GM13976 (cell line): ENCODE measurements around the gene SMAGP.
"Not testable (repeated sequence)": the region's sequence is repeated elsewhere in the genome, so short reads cannot be mapped to it uniquely, and the experiment has no call there.

Experiments
- DNase-seq: peaks from one replicate; pipeline ENCODE4 v3.0.0; 2012; ENCODE audit warnings: low spot score
- in situ Hi-C: fragments of 300-500 bp; cut with MboI; formaldehyde crosslinking; loops from one replicate; pipeline ENCODE4 v1.12.0; 2022; ENCODE audit warnings: low sequenced_read_pairs, mixed read lengths, inconsistent platforms; ENCODE audit not compliant: unreplicated experiment
- TF ChIP-seq, protein P1 (sequence below): IDR thresholded peaks from 2 replicates; pipeline ENCODE4 v1.5.1; 2012; ENCODE audit warnings: borderline replicate concordance, mild to moderate bottlenecking; ENCODE audit not compliant: insufficient read depth; ENCODE audit errors: extremely low read depth, missing control alignments, control extremely low read depth

SMAGP gene

DNA sequence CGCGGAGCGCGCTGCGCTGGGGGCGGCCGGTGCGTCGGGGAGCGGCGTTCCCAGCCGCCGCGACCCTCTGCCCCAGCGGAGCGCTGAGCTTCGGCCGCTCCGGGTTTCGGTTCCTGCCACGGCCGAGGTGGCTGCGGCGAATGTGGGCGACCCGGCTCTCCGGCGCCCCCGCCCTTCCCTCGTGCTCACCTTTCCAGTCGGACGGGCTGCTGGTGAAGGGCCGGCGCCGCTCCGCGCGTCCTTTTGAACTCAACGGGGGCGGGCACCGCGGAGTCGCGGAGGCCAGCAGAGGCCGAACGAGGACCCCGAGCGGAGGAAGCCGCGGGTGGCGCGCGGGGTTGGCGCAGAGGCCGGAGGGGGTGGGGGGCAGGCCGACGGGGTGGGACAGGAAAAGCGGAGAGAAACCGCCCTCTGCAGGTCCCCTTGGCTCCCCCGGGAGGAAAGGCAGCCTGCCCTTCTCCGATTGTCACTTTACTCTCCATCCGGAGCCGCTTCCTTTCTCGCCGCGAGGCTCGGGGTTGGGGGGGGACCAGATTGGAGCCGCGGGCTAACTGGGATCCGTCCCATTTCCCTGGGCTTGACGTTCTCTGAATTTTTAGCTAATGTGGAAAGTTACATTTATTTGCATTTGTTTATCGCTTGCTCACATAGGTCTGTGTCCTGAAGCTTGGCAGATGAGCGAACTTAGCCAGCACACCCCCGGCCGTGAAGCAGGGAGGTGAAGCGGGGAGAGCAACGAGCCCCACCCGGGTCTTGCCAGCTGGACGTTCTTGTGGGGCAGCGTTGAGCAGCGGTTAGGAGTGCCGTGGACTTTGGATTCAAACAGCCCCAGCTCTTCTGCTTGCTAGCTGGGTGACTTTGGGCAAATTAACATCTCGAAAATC, at the start of gene SMAGP:
TSS of gene SMAGP (minus strand) at position 349 of the 884 bp plus-strand sequence. CDS start 1,137 bp downstream, outside the sequence.
- in situ Hi-C loops, result no loop called here
- DNase-seq, result peak; percentile 84
- TF ChIP-seq, protein P1, sequence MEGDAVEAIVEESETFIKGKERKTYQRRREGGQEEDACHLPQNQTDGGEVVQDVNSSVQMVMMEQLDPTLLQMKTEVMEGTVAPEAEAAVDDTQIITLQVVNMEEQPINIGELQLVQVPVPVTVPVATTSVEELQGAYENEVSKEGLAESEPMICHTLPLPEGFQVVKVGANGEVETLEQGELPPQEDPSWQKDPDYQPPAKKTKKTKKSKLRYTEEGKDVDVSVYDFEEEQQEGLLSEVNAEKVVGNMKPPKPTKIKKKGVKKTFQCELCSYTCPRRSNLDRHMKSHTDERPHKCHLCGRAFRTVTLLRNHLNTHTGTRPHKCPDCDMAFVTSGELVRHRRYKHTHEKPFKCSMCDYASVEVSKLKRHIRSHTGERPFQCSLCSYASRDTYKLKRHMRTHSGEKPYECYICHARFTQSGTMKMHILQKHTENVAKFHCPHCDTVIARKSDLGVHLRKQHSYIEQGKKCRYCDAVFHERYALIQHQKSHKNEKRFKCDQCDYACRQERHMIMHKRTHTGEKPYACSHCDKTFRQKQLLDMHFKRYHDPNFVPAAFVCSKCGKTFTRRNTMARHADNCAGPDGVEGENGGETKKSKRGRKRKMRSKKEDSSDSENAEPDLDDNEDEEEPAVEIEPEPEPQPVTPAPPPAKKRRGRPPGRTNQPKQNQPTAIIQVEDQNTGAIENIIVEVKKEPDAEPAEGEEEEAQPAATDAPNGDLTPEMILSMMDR, result no peak

GRCh38 chr12:51318846-51319599, 48.8 kb upstream of the SMAGP start:
- TF ChIP-seq, protein P1, result no peak
- peak; percentile 44 for DNase-seq
- in situ Hi-C loops, result no loop called here

DNA sequence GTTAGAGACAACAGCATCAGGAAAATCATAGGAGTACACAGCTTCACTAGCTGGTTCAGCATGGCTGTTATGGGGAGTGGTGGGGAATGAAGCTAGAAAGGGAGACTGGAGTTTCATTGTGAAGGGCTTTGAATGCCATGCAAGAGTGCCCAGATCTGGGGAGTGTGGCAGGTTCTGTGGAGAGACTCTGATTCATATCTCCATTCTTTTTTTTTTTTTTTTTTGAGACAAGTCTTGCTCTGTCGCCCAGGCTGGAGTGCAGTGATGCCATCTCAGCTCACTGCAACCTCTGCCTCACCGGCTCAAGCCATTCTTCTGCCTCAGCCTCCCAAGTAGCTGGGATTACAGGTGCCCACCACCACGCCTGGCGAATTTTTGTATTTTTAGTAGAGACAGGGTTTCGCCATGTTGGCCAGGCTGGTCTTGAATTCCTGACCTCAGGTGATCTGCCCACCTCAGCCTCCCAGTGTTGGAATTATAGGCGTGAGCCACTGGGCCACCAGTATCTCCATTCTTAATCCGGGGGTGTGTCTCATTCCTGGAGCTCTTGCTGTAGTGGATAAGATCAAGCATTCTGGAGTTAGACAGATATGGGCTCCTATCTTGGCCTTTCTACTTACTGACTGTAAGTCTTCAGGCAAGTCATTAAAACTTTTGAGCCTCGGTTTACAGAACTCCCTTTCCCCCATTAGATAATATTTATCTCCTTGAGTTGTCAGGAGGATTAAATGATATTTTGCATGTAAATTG, 48.0 kb upstream of the SMAGP start:
- DNase-seq, in situ Hi-C loops: not testable (repeated sequence)

GRCh38 chr12:51311389-51311788, 41.2 kb upstream of the SMAGP start:
- TF ChIP-seq, protein P1, result no peak
- in situ Hi-C loops, result no loop called here
- no peak for DNase-seq

GRCh38 chr12:51307655-51308593, 37.7 kb upstream of the SMAGP start:
- no peak for DNase-seq
- in situ Hi-C loops, result no loop called here
- TF ChIP-seq, protein P1, result no peak

GRCh38 chr12:51306507-51306906, 36.3 kb upstream of the SMAGP start:
- in situ Hi-C loops, result no loop called here
- DNase-seq, result no peak
- TF ChIP-seq, protein P1, result no peak

DNA sequence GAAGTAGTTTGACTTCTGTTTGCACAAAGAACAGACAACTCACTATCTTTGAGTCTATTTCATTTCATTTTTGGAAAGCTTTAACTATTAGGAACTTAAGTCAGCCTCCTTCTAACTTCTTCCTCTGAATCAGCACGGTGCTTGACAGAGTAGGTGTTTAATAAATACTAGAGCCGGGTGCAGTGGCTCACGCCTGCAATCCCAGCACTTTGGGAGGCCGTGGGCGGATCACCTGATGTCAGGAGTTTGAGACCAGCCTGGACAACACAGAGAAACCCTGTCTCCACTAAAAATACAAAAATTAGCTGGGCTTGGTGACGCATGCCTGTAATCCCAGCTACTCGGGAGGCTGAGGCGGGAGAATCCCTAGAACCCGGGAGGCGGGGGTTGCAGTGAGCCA, 30.6 kb upstream of the SMAGP start:
- DNase-seq, in situ Hi-C loops: not testable (repeated sequence)
